SK-N-SH treated with all-trans-retinoic acid at 6 μM for 48 hours (cell line): ENCODE results near the gene FLRT1.

Experiments used
- ATAC-seq: fragments of 200-7000 bp; cut with Tn5 transposase; 3 replicates; pipeline ENCODE4 v1.9.1; 2020; ENCODE audit warnings: mild to moderate bottlenecking, moderate library complexity
- ARNTL ChIP-seq: fragments of 450-650 bp; formaldehyde crosslinking; IDR thresholded peaks from 2 replicates; pipeline ENCODE4 v1.5.0; 2020; ENCODE audit warnings: low read depth, mild to moderate bottlenecking, moderate library complexity, borderline replicate concordance
- CREB5 ChIP-seq: fragments of 250-450 bp; sonication (Bioruptor Pico); IDR thresholded peaks from 2 replicates; pipeline ENCODE4 v1.5.1; 2020; ENCODE audit warnings: low read depth, mild to moderate bottlenecking, moderate library complexity
- CSDC2 ChIP-seq: fragments of 250-450 bp; sonication (Bioruptor Pico); IDR thresholded peaks from 2 replicates; pipeline ENCODE4 v1.5.0; 2020; ENCODE audit warnings: mild to moderate bottlenecking, moderate library complexity
- CSRNP3 ChIP-seq: fragments of 250-450 bp; sonication (Bioruptor Pico); IDR thresholded peaks from 2 replicates; pipeline ENCODE4 v1.5.1; 2021; ENCODE audit warnings: mild to moderate bottlenecking, moderate library complexity
- ESRRG ChIP-seq: fragments of 250-450 bp; sonication (Bioruptor Pico); IDR thresholded peaks from 2 replicates; pipeline ENCODE4 v1.6.1; 2021; ENCODE audit warnings: mild to moderate bottlenecking
- GLIS3 ChIP-seq: fragments of 250-450 bp; sonication (Bioruptor Pico); IDR thresholded peaks from 2 replicates; pipeline ENCODE4 v1.5.0; 2020; ENCODE audit warnings: mild to moderate bottlenecking, moderate library complexity
- ISL1 ChIP-seq: fragments of 250-450 bp; sonication (Bioruptor Pico); IDR thresholded peaks from 2 replicates; pipeline ENCODE4 v2.1.2; 2022; ENCODE audit warnings: mild to moderate bottlenecking, moderate library complexity
- OSR1 ChIP-seq: fragments of 250-450 bp; sonication (Bioruptor Pico); IDR thresholded peaks from 2 replicates; pipeline ENCODE4 v1.8.0; 2022; ENCODE audit warnings: moderate library complexity, mild to moderate bottlenecking, inconsistent platforms
- PATZ1 ChIP-seq: fragments of 250-450 bp; sonication (Bioruptor Pico); IDR thresholded peaks from 2 replicates; pipeline ENCODE4 v1.8.0; 2020; ENCODE audit warnings: mild to moderate bottlenecking, moderate library complexity, borderline replicate concordance
- POU6F1 ChIP-seq: fragments of 250-450 bp; sonication (Bioruptor Pico); IDR thresholded peaks from 2 replicates; pipeline ENCODE4 v1.8.0; 2021; ENCODE audit warnings: low read depth, mild to moderate bottlenecking, moderate library complexity, borderline replicate concordance
- PPARA ChIP-seq: fragments of 250-450 bp; sonication (Bioruptor Pico); IDR thresholded peaks from 2 replicates; pipeline ENCODE4 v1.5.0; 2020; ENCODE audit warnings: mild to moderate bottlenecking, borderline replicate concordance
- RARB ChIP-seq: fragments of 250-450 bp; sonication (Bioruptor Pico); IDR thresholded peaks from 2 replicates; pipeline ENCODE4 v1.8.0; 2021; ENCODE audit warnings: mild to moderate bottlenecking, moderate library complexity
- SNAI2 ChIP-seq: fragments of 250-450 bp; sonication (Bioruptor Pico); IDR thresholded peaks from 2 replicates; pipeline ENCODE4 v1.5.0; 2020; ENCODE audit warnings: mild to moderate bottlenecking, moderate library complexity
- TCF4 ChIP-seq: fragments of 250-450 bp; sonication (Bioruptor Pico); IDR thresholded peaks from 2 replicates; pipeline ENCODE4 v1.8.0; 2021; ENCODE audit warnings: mild to moderate bottlenecking, moderate library complexity, borderline replicate concordance
- TOX ChIP-seq: fragments of 250-450 bp; sonication (Bioruptor Pico); IDR thresholded peaks from 2 replicates; pipeline ENCODE4 v1.8.0; 2021; ENCODE audit warnings: mild to moderate bottlenecking, moderate library complexity, borderline replicate concordance
- TSHZ2 ChIP-seq: fragments of 250-450 bp; sonication (Bioruptor Pico); IDR thresholded peaks from 2 replicates; pipeline ENCODE4 v1.5.0; 2020; ENCODE audit warnings: mild to moderate bottlenecking, moderate library complexity
- ZC3H10 ChIP-seq: fragments of 250-450 bp; sonication (Bioruptor Pico); IDR thresholded peaks from 2 replicates; pipeline ENCODE4 v1.5.1; 2021; ENCODE audit warnings: mild to moderate bottlenecking, moderate library complexity
- ZFP3 ChIP-seq: fragments of 250-450 bp; sonication (Bioruptor Pico); IDR thresholded peaks from 2 replicates; pipeline ENCODE4 v1.5.0; 2020; ENCODE audit warnings: mild to moderate bottlenecking, moderate library complexity
- ZFP30 ChIP-seq: fragments of 450-650 bp; formaldehyde crosslinking; IDR thresholded peaks from 2 replicates; pipeline ENCODE4 v1.5.0; 2022; ENCODE audit warnings: mild to moderate bottlenecking, moderate library complexity
- ZNF70 ChIP-seq: fragments of 450-650 bp; formaldehyde crosslinking; IDR thresholded peaks from 2 replicates; pipeline ENCODE4 v1.5.0; 2020; ENCODE audit warnings: mild to moderate bottlenecking, moderate library complexity
- ZNF8 ChIP-seq: fragments of 450-650 bp; formaldehyde crosslinking; IDR thresholded peaks from 2 replicates; pipeline ENCODE4 v1.5.0; 2020; ENCODE audit warnings: mild to moderate bottlenecking, moderate library complexity

The FLRT1 gene

GRCh38 chr11:64070314-64070681 lies 34.6 kb downstream of the FLRT1 start (continued):
- TF ChIP-seq SNAI2 (CRISPR knock-in tag) = no peak
- TF ChIP-seq TCF4 (CRISPR knock-in tag) = no peak

- no peak for ATAC-seq
- TF ChIP-seq GLIS3 (CRISPR knock-in tag) (no peak), ZNF70 (no peak), CSRNP3 (CRISPR knock-in tag) (no peak), ZFP30 (no peak), ARNTL (CRISPR knock-in tag) (no peak), ZC3H10 (no peak), ZFP3 (no peak), PATZ1 (CRISPR knock-in tag) (no peak), TSHZ2 (CRISPR knock-in tag) (no peak), PPARA (CRISPR knock-in tag) (no peak), ESRRG (CRISPR knock-in tag) (no peak), CREB5 (CRISPR knock-in tag) (no peak), ZNF8 (CRISPR knock-in tag) (no peak)
Measured at GRCh38 chr11:64071849-64072248, 36.1 kb downstream of the FLRT1 start.

- no peak for TF ChIP-seq CREB5 (CRISPR knock-in tag)
- no peak for ATAC-seq
Measured at GRCh38 chr11:64072403-64072802, 36.7 kb downstream of the FLRT1 start.

- ATAC-seq = no peak
- TF ChIP-seq POU6F1 (CRISPR knock-in tag) (no peak), ZNF8 (CRISPR knock-in tag) (no peak), TOX (CRISPR knock-in tag) (no peak), SNAI2 (CRISPR knock-in tag) (no peak)
Measured at GRCh38 chr11:64072871-64073270, 37.1 kb downstream of the FLRT1 start.

- ATAC-seq = no peak
- TF ChIP-seq SNAI2 (CRISPR knock-in tag) (no peak), ZNF8 (CRISPR knock-in tag) (no peak), ISL1 (CRISPR knock-in tag) (no peak), PATZ1 (CRISPR knock-in tag) (no peak), ZFP3 (no peak), OSR1 (no peak), ARNTL (CRISPR knock-in tag) (no peak), CSDC2 (CRISPR knock-in tag) (no peak), RARB (CRISPR knock-in tag) (no peak)
Measured at GRCh38 chr11:64073542-64073941, 37.8 kb downstream of the FLRT1 start.
